T47D (cell line): ENCODE results near the gene AP1M1.

Source experiments
- DNase-seq, 2 experiments: peaks; one replicate each; pipeline versions ENCODE4 v3.0.0 to v3.0.0-alpha.2; 2011 to 2012; ENCODE audit warnings: low read depth in 1 of 2, low spot score in 1 of 2
- JUND ChIP-seq: IDR thresholded peaks from 2 replicates; pipeline ENCODE4 v1.6.1; 2012; ENCODE audit warnings: low read depth
- in situ Hi-C: cut with HindIII; loops from 2 replicates; pipeline ENCODE4 v1.10.0; 2016; ENCODE audit warnings: low sequenced_read_pairs, low pct_unique_long_range_greater_than_20kb

AP1M1 gene

DNA sequence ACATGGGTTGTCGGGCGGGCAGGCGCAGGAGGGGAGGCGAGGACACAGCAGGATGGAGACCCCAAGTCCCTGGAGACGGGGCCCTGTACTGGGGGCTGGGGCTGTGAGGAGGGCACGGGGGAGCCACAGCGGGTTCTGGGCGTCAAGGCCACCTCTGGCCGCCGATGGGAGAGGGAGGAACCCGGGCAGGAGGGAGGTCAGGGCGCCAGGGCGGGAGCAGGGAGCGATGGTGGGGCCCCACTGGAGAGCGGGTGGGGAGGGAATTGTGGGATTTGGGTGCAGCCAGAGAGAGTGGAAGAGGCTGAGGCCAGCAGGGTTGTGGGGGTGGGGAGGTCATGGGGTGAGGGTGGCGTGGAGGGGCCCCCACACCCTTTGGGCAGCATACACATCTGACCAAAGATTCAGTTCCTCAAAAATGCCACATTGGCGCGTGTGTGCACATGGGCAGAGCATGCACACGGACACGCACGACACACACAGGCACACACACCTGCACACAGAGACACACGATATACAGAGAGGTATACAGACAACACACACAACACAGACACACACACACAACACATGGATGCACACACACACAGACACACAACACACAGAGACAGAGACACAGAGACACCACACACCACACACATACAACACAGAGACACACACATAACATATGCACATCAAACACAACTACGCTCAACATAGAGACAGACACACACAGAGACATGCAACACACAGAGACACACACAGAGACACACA is 54.9 kb downstream of the AP1M1 start:
- no peak for DNase-seq
- in situ Hi-C loops: no loop called here

GRCh38 chr19:16254851-16255408 is 57.2 kb downstream of the AP1M1 start:
- in situ Hi-C loops: no loop called here
- no peak for DNase-seq
- no peak for TF ChIP-seq JUND

More for the DNA sequence above, 54.9 kb downstream of the AP1M1 start:
- no peak for TF ChIP-seq JUND

- TF ChIP-seq JUND: no peak
- in situ Hi-C loops: no loop called here
- DNase-seq: no peak
These were observed 59.8 kb downstream of the AP1M1 start for GRCh38 chr19:16257509-16258002.

GRCh38 chr19:16258440-16258903 is 60.8 kb downstream of the AP1M1 start:
- DNase-seq: no peak
- TF ChIP-seq JUND: no peak
- in situ Hi-C loops: no loop called here

DNA sequence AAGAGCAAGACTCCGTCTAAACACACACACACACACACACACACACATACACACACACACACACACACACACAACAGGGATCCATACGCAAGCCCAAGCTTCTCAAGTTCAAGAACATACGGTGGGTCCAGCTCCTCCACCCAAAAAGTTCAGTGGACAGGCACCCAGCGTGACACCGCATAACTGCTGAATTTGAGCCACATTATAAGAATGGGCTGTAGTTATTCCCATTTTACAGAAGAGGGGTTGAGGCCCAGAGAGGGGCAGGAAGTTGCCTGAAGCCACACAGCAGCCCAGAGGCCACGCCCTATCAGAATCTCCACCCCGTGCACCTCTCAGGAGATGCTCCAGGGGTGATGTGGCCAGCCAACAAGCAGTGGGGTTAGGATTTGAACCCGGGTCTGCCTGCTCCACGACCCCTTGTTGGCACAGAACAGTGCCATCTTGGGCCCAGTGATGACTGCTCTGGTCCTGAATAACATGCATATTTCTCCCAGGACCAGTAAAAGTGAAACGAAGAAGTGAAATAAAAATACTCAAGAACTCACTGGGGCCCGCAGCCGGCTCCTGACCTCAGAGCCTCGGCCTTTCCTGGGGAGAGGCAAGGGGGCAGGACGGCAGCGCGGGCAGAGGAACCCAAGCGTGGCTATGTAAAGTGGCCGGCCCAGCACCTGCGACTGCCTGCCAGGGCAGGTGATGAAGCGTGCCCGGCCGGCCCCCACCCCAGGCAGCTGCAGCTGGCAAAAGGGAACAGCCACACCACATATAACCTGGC is 61.9 kb downstream of the AP1M1 start:
- in situ Hi-C loops: no loop called here
- no peak for DNase-seq
- no peak for TF ChIP-seq JUND

DNA sequence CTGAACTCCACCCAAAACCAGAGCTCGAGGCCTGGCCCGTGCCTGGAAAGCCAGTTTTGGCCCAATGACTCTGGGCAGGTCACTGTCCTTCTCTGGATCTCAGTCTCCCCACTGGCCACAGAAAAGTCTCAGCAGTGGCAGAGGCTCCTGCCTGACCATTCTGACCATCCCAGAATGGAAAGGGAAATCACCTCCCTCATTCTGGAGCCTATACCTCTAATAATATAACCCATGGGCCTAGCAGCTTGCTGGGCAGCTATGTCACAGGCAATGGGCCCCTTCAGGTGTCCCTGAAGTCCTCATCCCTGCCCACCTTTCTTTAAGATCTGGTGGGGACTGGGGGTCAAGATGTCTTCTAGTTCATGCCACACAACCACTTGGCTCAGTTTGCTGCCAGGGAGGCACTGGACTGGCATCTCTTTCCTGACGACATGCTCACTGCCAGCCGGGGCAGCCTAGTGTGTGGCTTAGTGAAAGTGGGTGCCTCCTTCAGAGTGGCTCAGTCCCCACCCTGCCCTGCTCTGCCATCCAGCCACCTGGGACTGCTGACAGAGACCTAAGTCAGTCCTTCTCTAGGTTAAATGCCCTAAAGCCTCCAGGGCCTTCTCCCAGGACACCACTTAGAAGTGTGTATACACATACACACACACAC is 62.6 kb downstream of the AP1M1 start:
- TF ChIP-seq JUND: no peak
- no peak for DNase-seq
- in situ Hi-C loops: no loop called here

GRCh38 chr19:16260812-16261161 is 63.1 kb downstream of the AP1M1 start:
- no peak for DNase-seq
- no peak for TF ChIP-seq JUND
- in situ Hi-C loops: no loop called here

DNA sequence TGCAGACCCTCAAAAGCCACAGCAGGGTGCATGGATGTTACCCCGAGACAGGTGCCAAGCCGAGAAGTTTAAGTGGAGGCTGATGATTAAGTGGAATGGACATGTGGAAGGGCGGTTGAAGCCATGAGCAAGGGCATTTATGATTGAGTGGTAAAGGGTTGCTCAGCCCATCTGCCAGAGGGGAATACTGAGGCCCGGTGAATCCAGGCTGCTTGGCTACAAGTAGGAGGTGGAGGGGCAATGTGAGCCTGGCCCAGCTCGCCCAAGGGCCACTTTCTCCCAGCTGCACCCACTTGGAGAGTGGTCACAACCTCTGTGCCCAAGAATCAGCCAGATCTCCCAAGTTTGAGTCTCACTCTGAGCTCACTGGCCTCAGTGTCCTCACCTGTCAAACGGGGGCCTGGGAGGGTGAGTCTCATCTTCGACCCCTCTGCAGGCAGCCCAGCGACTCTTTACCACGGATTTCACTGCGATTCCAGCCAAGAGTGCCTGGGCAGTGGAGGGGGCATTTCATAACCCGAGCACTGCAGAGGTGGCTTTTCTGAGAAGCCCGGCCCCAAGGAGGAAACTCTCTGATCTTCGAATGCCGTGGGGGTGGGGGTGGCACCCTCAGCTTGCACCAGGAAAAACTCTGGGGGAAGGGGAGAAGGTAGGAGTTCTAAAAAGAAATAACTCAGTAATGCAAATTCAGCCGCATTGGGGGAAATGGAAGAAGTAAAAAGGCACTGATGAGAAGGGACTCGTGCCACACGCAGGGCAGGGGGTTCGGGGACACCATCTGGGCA is 64.1 kb downstream of the AP1M1 start:
- no peak for TF ChIP-seq JUND
- DNase-seq: no peak
- in situ Hi-C loops: no loop called here

- no peak for TF ChIP-seq JUND
- in situ Hi-C loops: no loop called here
- no peak for DNase-seq
These were observed 64.9 kb downstream of the AP1M1 start for GRCh38 chr19:16262618-16263017.

DNA sequence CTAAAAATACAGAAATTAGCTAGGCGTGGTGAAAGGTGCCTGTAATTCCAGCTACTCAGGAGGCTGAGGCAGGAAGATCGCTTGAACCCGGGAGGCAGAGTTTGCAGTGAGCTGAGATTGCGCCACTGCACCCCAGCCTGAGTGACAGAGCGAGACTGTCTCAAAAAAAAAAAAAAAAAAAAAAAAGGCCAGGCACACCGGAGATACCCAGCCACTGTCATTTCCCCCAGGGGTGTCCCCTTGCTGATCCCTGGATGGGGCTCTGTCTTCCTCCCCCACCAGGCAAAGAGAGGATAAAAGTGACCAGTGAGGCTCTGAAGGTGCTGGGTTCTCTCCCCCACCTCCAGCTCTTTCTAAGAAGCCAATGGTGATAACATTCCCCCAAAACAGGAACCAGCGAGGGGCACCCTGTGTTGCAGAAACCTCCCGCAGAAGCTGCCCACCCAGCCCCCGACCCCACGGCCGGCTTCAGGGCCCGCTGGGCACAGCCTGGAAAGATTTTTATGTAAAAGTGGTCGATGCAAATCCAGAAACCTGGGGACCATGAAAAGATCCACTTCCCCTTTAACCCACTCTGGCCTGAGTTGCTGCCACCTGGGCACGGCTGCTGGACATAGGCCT is 65.5 kb downstream of the AP1M1 start:
- no peak for DNase-seq
- in situ Hi-C loops: no loop called here
- TF ChIP-seq JUND: no peak

GRCh38 chr19:16265205-16265604 is 67.5 kb downstream of the AP1M1 start:
- no peak for TF ChIP-seq JUND

DNA sequence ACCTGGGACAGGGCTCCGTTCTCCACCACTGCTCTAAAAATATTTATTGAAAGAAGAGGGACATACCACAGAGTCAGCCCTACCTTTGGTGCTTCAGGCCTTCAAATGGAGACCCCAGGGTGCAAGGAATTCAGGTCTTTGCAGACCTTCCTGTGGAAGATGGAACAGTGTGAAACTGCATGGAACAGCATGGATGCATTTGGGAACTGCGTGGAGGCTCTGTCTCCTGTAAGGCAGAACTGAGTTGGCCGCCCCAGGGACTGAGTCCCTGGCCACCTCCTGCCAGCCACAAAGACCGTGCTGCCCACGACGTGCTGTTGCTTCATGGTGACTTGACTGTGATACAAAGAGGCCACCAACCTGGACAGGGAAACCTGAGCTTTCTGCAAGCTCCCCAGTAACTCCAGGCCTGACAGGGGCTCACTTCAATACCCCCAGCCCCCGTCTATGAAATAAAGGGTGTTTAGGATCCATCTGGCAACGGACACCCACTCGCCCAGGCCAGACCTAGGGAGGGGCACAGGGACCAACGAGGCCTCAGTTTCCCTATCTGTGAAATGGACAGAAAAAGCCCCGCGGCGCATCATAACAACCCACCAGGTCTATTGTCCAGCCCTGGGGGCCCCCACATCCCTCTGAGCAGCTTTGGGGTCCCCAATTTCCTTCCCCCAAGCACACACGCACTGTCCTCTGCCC is 68.3 kb downstream of the AP1M1 start:
- in situ Hi-C loops: no loop called here
- TF ChIP-seq JUND: no peak
- DNase-seq: no peak

More at GRCh38 chr19:16265205-16265604, 67.5 kb downstream of the AP1M1 start:
- in situ Hi-C loops: no loop called here
- DNase-seq: no peak
